HEK293 (cell line): ENCODE measurements around the gene FNIP1.

ENCODE experiments used
- CTCF ChIA-PET: fragments of 350-600 bp; formaldehyde crosslinking; extraction: SDS; loops from one replicate; lab custom pipeline; 2021; ENCODE audit warnings: antibody characterized with exemption; lab: Yijun Ruan, JAX
- POLR2A ChIA-PET: fragments of 300-600 bp; formaldehyde crosslinking; extraction: SDS; loops from one replicate; lab custom pipeline; 2020; ENCODE audit warnings: antibody characterized with exemption, inconsistent platforms; lab: Yijun Ruan, JAX
- H3K27ac ChIP-seq: fragments of 200-500 bp; sonication (Bioruptor generic); 2 replicates; pipeline ENCODE4 v1.5.1; 2014; ENCODE audit warnings: low read depth, low read length, control low read depth, inconsistent platforms; ENCODE audit errors: extremely low read depth
- H3K36me3 ChIP-seq, 2 experiments: fragments of 200-500 bp in 1 of 2; sonication (Bioruptor generic) in 1 of 2; 1 replicate in 1 of 2; 2 replicates in 1 of 2; pipeline ENCODE4 v1.5.1; 2014 to 2017; ENCODE audit warnings: inconsistent platforms in 2 of 2, low read length in 2 of 2; ENCODE audit not compliant: control insufficient read depth in 2 of 2, insufficient read depth in 1 of 2
- H3K4me1 ChIP-seq: fragments of 200-500 bp; sonication (Bioruptor generic); 2 replicates; pipeline ENCODE4 v1.5.1; 2014; ENCODE audit warnings: mild to moderate bottlenecking, low read length, inconsistent platforms; ENCODE audit not compliant: control insufficient read depth, insufficient read depth
- H3K4me3 ChIP-seq: 2 replicates; pipeline ENCODE4 v1.5.1; 2011; ENCODE audit warnings: low read depth, mild to moderate bottlenecking, control low read depth, low read length, moderate library complexity
- H3K9me3 ChIP-seq: fragments of 200-500 bp; sonication (Bioruptor generic); 2 replicates; pipeline ENCODE4 v1.5.1; 2014; ENCODE audit warnings: low read depth, low read length, inconsistent platforms; ENCODE audit not compliant: control insufficient read depth, insufficient read depth
- KLF8 ChIP-seq: fragments of 450-650 bp; formaldehyde crosslinking; IDR thresholded peaks from 2 replicates; pipeline ENCODE4 v1.5.1; 2016; ENCODE audit warnings: missing biosample characterization, missing genetic modification characterization
- PRDM1 ChIP-seq: fragments of 450-650 bp; formaldehyde crosslinking; IDR thresholded peaks from 2 replicates; pipeline ENCODE4; 2016; ENCODE audit warnings: missing biosample characterization, missing genetic modification characterization
- SALL2 ChIP-seq: fragments of 450-650 bp; formaldehyde crosslinking; IDR thresholded peaks from 2 replicates; pipeline ENCODE4 v1.5.0; 2017; ENCODE audit warnings: missing biosample characterization, mild to moderate bottlenecking, missing genetic modification characterization, borderline replicate concordance
- SCRT2 ChIP-seq: fragments of 450-650 bp; formaldehyde crosslinking; IDR thresholded peaks from 2 replicates; pipeline ENCODE4 v1.5.1; 2016; ENCODE audit warnings: missing biosample characterization, missing genetic modification characterization
- TSHZ1 ChIP-seq: fragments of 450-650 bp; formaldehyde crosslinking; IDR thresholded peaks from 2 replicates; pipeline ENCODE4 v1.5.1; 2016; ENCODE audit warnings: missing biosample characterization, missing genetic modification characterization, borderline replicate concordance
- ZEB2 ChIP-seq: fragments of 450-650 bp; formaldehyde crosslinking; IDR thresholded peaks from 2 replicates; pipeline ENCODE4 v1.5.1; 2016; ENCODE audit warnings: missing biosample characterization, missing genetic modification characterization
- ZFP41 ChIP-seq: fragments of 450-650 bp; formaldehyde crosslinking; IDR thresholded peaks from 2 replicates; pipeline ENCODE4 v1.5.1; 2016; ENCODE audit warnings: missing biosample characterization, missing genetic modification characterization, borderline replicate concordance
- ZNF146 ChIP-seq: fragments of 450-650 bp; formaldehyde crosslinking; IDR thresholded peaks from 2 replicates; pipeline ENCODE4 v1.5.1; 2016; ENCODE audit warnings: missing biosample characterization, missing genetic modification characterization
- ZNF18 ChIP-seq: fragments of 450-650 bp; formaldehyde crosslinking; IDR thresholded peaks from 2 replicates; pipeline ENCODE4 v1.5.1; 2016; ENCODE audit warnings: missing biosample characterization, missing genetic modification characterization
- ZNF239 ChIP-seq: fragments of 450-650 bp; formaldehyde crosslinking; IDR thresholded peaks from 2 replicates; pipeline ENCODE4 v1.5.1; 2016; ENCODE audit warnings: missing biosample characterization, missing genetic modification characterization
- ZNF302 ChIP-seq: fragments of 450-650 bp; formaldehyde crosslinking; IDR thresholded peaks from 2 replicates; pipeline ENCODE4 v1.5.1; 2016; ENCODE audit warnings: missing biosample characterization, missing genetic modification characterization, low read depth
- ZNF48 ChIP-seq: fragments of 450-650 bp; formaldehyde crosslinking; IDR thresholded peaks from 2 replicates; pipeline ENCODE4 v1.5.1; 2016; ENCODE audit warnings: missing biosample characterization, missing genetic modification characterization
- ZNF529 ChIP-seq: fragments of 450-650 bp; formaldehyde crosslinking; IDR thresholded peaks from 2 replicates; pipeline ENCODE4 v1.5.1; 2017; ENCODE audit warnings: missing genetic modification characterization, missing biosample characterization; ENCODE audit not compliant: insufficient replicate concordance
- ZNF548 ChIP-seq: fragments of 450-650 bp; formaldehyde crosslinking; IDR thresholded peaks from 2 replicates; pipeline ENCODE4 v1.5.1; 2016; ENCODE audit warnings: missing biosample characterization, missing genetic modification characterization
- ZNF560 ChIP-seq: fragments of 450-650 bp; formaldehyde crosslinking; IDR thresholded peaks from 2 replicates; pipeline ENCODE4 v1.5.1; 2017; ENCODE audit warnings: missing biosample characterization, missing genetic modification characterization, borderline replicate concordance
- ZNF621 ChIP-seq: fragments of 450-650 bp; formaldehyde crosslinking; IDR thresholded peaks from 2 replicates; pipeline ENCODE4 v1.5.1; 2017; ENCODE audit warnings: missing biosample characterization, missing genetic modification characterization
- ZNF677 ChIP-seq: fragments of 450-650 bp; IDR thresholded peaks from 2 replicates; pipeline ENCODE4 v1.5.0; 2018; ENCODE audit warnings: missing biosample characterization, mild to moderate bottlenecking, missing genetic modification characterization, moderate library complexity
- ZNF777 ChIP-seq: fragments of 450-650 bp; formaldehyde crosslinking; IDR thresholded peaks from 2 replicates; pipeline ENCODE4 v1.5.1; 2017; ENCODE audit warnings: missing biosample characterization, missing genetic modification characterization, borderline replicate concordance

The FNIP1 gene

GRCh38 chr5:131749138-131749537 lies 47.7 kb downstream of the FNIP1 start:
- Histone ChIP-seq H3K36me3 (peaks cover 0 to 3% of the 10 kb centered on the region in 2 experiments; a peak in 1 of 3 replicates), H3K4me3 (no peak overlapping the region), H3K9me3 (no peaks in the 10 kb centered on the region), H3K27ac (no peak overlapping the region), H3K4me1 (no peaks in the 10 kb centered on the region; the same call in 1 of the 2 replicates)
- no peak for TF ChIP-seq ZNF529 (tag by site-specific recombination)
- ChIA-PET CTCF (no interaction called here), POLR2A (no interaction called here)

- peak; percentile 89 for TF ChIP-seq PRDM1
- no peak for TF ChIP-seq ZNF48
- TF ChIP-seq, all 188 proteins: peak for 1
- no peaks in the 10 kb centered on the region for H3K9me3 ChIP-seq
- no peak overlapping the region for H3K27ac ChIP-seq
- no peak overlapping the region for H3K4me3 ChIP-seq
- peaks cover 13 to 15% of the 10 kb centered on the region in 2 experiments for H3K36me3 ChIP-seq
- H3K4me1 ChIP-seq, result no peaks in the 10 kb centered on the region
- ChIA-PET CTCF (interaction anchor here (0.6 to 0.7 kb wide), 2 partner anchors 40 to 43 kb away, joined by 3 to 4 read pairs; no protein-coding TSS in a partner anchor), POLR2A (no interaction called here)
Measured at GRCh38 chr5:131747180-131748105, 49.4 kb downstream of the FNIP1 start.

GRCh38 chr5:131746423-131746822 lies 50.4 kb downstream of the FNIP1 start:
- no peaks in the 10 kb centered on the region for H3K9me3 ChIP-seq
- POLR2A ChIA-PET, result no interaction called here
- H3K4me3 ChIP-seq, result no peak overlapping the region
- CTCF ChIA-PET, result no interaction called here
- TF ChIP-seq KLF8 (tag by site-specific recombination), result no peak
- no peak for TF ChIP-seq ZNF677 (tag by site-specific recombination)
- no peak for TF ChIP-seq ZNF777 (tag by site-specific recombination)
- no peak for TF ChIP-seq ZNF560 (tag by site-specific recombination)
- TF ChIP-seq ZNF548 (tag by site-specific recombination), result no peak
- TF ChIP-seq ZNF302 (tag by site-specific recombination), result no peak
- TF ChIP-seq ZFP41 (tag by site-specific recombination), result no peak
- peak; percentile 79 for TF ChIP-seq ZNF146 (tag by site-specific recombination)
- H3K36me3 ChIP-seq, result peaks cover 18 to 21% of the 10 kb centered on the region in 2 experiments
- H3K27ac ChIP-seq, result no peak overlapping the region
- H3K4me1 ChIP-seq, result no peaks in the 10 kb centered on the region

- CTCF ChIA-PET, result no interaction called here
- no peak overlapping the region for H3K4me3 ChIP-seq
- POLR2A ChIA-PET, result no interaction called here
- H3K27ac ChIP-seq, result no peak overlapping the region
- H3K36me3 ChIP-seq, result peaks cover 18 to 22% of the 10 kb centered on the region in 2 experiments
- no peaks in the 10 kb centered on the region for H3K4me1 ChIP-seq
- no peaks in the 10 kb centered on the region for H3K9me3 ChIP-seq
- TF ChIP-seq TSHZ1, result no peak
- TF ChIP-seq ZNF621 (tag by site-specific recombination), result no peak
- no peak for TF ChIP-seq ZNF18 (tag by site-specific recombination)
- TF ChIP-seq ZEB2 (tag by site-specific recombination), result no peak
- TF ChIP-seq SALL2, result no peak
- 0 out of 2 replicates have a peak, but pooled peaks have one; percentile 9 for TF ChIP-seq SCRT2 (tag by site-specific recombination)
- TF ChIP-seq ZNF239, result no peak
Measured at GRCh38 chr5:131745703-131746102, 51.1 kb downstream of the FNIP1 start.
